ENCODE data around the gene TRMT61A. TPM values are rescaled to one million over a fixed set of nuclear protein-coding genes. Genes with fewer than 3 reads are reported as not detected.
A peak's percentile ranks its signal among the peaks of the same experiment; 100 is the strongest.
"Not testable (repeated sequence)": the region's sequence is repeated elsewhere in the genome, so short reads cannot be mapped to it uniquely, and the experiment has no call there.

The TRMT61A gene
- total RNA-seq, 2 experiments from 2014 or later = 7.8 to 9.2 TPM

- Mint-ChIP-seq H3K4me3 (peak within 1 kb of the TSS; percentile 40), H3K9me3 (no peaks in the 10 kb centered on the region), H3K4me1 (peaks cover 18% of the 10 kb centered on the region), H3K27me3 (peaks cover 18% of the 10 kb centered on the region), H3K27ac (no peak within 1 kb of the TSS), H3K36me3 (no peaks in the 10 kb centered on the region)
- no peak for DNase-seq
- no peak for ATAC-seq (ENCODE audit: low read depth)
- POLR2A ChIA-PET = no interaction called here
Measured at GRCh38 chr14:103522649-103523574, 6.1 kb upstream of the TRMT61A start, which contains the start of gene CKB. Gene CKB (minus strand): TSS chr14:103522830. CDS start chr14:103522493, 337 bp downstream.

DNA sequence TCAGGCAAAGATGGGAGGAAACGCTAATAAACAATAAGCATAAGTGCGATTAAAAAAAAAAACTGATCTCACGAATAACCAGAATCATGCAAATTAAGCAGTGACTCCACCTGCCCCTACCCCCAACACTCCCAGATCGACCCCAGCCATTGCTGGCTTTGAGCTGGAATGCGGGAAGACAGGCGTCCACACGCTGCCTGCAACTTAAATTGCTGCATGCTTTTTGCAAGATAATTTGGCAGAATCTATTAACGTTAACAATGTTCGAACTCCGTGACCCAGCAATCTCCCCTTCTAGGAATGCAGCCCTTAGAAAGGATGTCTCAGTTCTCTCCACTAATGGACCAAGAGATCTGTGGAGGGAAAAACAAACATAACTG is 5.4 kb upstream of the TRMT61A start:
- DNase-seq = no peak
- Mint-ChIP-seq H3K27me3 (peaks cover 18% of the 10 kb centered on the region), H3K27ac (no peak overlapping the region), H3K4me3 (no peak overlapping the region), H3K4me1 (peaks cover 21% of the 10 kb centered on the region), H3K36me3 (no peaks in the 10 kb centered on the region), H3K9me3 (no peaks in the 10 kb centered on the region)
- no peak for ATAC-seq (ENCODE audit: low read depth)
- POLR2A ChIA-PET = no interaction called here

DNA sequence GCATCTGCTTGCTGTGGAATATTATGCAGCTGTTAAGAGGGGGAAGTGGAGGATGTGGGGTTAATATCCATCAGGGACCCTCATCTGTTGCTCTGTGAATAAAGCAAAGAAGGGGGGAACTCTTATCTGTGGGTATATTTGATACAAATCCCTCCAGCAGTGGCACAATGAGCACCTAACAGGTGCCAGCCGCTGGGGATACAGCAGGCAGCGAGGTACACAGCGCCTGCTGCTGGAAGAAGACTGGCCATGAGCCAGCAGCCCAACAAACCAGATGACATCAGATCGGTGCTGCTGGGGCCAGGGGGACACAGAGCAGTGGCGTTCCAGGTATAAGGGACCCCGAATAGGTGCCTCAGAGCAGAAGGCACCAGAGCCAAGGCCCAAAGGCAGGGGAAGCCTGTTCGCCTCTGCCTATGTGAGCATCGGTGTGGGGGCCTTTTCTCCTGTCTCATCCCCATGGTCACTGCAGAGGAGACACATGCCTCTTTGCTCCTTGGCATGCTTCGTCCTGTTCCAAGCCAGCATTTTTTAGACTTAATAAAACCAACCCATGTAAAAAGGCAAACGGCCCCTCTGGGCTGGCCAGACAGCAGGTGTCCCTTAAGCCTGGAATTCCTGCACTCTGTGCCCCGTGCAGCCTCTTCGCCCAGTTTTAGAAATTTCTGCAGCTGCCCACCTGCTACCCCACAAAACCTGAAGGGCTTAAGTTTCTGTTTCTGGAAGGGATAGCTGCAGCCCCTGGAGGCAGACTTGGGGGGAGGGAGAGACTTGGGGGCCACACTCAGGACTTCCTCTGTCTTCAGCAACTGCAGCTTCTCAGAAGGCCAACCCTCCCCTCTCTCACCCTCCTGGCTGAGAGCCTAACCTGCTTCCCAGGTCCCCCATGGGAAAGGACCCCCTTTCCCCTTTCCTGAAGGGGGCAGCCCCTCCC is 4.7 kb upstream of the TRMT61A start:
- no peak for DNase-seq
- Mint-ChIP-seq H3K9me3 (no peaks in the 10 kb centered on the region), H3K27ac (no peak overlapping the region), H3K4me1 (peaks cover 18% of the 10 kb centered on the region), H3K27me3 (peaks cover 18% of the 10 kb centered on the region), H3K36me3 (no peaks in the 10 kb centered on the region), H3K4me3 (no peak overlapping the region)
- POLR2A ChIA-PET = no interaction called here
- ATAC-seq (ENCODE audit: low read depth) = no peak

- ATAC-seq (ENCODE audit: low read depth); H3K36me3 Mint-ChIP-seq; POLR2A ChIA-PET; H3K27ac Mint-ChIP-seq; DNase-seq; H3K4me3 Mint-ChIP-seq; H3K9me3 Mint-ChIP-seq: not testable (repeated sequence)
- Mint-ChIP-seq H3K4me1 (peaks cover 24% of the 10 kb centered on the region), H3K27me3 (peaks cover 18% of the 10 kb centered on the region)
Measured at GRCh38 chr14:103525430-103526246, 3.4 kb upstream of the TRMT61A start.

DNA sequence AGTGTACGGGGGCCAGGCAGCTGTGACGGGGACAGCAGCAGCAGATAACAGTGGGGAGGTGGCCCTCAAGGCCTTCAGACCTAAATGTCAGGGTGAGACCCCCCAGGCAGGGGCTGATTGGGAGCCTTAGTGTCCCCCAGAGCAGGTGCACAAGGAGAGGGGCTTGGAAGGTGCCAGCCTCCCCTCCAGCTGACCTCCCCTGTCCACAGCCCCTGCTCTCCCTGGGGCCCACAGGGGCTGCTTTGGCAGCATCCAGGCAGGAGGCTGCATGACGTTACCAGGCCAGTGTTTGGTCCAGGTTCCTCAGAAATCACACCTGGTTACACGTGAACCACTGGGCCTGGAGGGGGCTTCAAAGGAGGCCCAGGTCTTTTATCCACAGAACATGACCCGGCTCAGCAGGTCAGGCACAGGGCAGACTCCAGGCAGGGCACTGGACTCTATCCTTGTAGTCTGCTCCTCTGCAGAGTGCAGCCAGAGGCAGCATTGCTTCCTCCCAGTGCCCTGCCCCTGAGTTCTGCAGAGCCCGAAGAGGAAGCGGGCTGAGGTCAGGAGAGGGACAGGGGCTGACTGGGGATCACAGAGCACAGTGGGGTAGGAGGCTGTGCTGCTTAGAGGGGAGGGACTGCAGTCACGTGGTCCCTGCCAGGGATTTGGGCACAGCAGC is 2.6 kb upstream of the TRMT61A start:
- no peak for ATAC-seq (ENCODE audit: low read depth)
- Mint-ChIP-seq H3K27ac (no peak overlapping the region), H3K4me3 (no peak overlapping the region), H3K27me3 (peaks cover 18% of the 10 kb centered on the region), H3K36me3 (peaks cover 2% of the 10 kb centered on the region), H3K9me3 (no peaks in the 10 kb centered on the region), H3K4me1 (peaks cover 27% of the 10 kb centered on the region)
- no peak for DNase-seq
- POLR2A ChIA-PET = interaction anchor here (0.6 kb wide), 1 partner anchor 33 kb away, joined by 3 read pairs; no protein-coding TSS in a partner anchor

DNA sequence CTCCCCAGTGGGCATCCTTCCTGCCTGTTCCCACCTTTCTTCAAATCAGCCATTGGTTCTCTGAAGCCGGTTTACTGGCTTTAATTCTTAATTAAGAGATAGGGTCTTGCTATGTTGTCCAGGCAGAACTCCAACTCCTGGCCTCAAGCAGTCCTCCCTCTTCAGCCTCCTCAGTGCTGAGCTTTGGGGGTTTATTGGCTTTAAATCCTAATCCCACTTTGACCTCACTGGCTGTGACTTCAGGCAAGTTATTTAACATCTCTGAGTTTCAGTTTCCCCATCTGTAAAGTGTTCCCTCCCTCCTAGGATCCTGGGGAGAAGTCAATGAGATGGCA is 2.1 kb upstream of the TRMT61A start:
- peak overlapping the region; percentile 5 for H3K4me3 Mint-ChIP-seq
- peaks cover 27% of the 10 kb centered on the region for H3K4me1 Mint-ChIP-seq
- peaks cover 2% of the 10 kb centered on the region for H3K36me3 Mint-ChIP-seq
- peaks cover 18% of the 10 kb centered on the region for H3K27me3 Mint-ChIP-seq
- POLR2A ChIA-PET = interaction anchor here (0.6 kb wide), 1 partner anchor 33 kb away, joined by 3 read pairs; no protein-coding TSS in a partner anchor
- DNase-seq (no peak), ATAC-seq (ENCODE audit: low read depth) (no peak)
- peak overlapping the region; percentile 52 for H3K27ac Mint-ChIP-seq
- no peaks in the 10 kb centered on the region for H3K9me3 Mint-ChIP-seq

DNA sequence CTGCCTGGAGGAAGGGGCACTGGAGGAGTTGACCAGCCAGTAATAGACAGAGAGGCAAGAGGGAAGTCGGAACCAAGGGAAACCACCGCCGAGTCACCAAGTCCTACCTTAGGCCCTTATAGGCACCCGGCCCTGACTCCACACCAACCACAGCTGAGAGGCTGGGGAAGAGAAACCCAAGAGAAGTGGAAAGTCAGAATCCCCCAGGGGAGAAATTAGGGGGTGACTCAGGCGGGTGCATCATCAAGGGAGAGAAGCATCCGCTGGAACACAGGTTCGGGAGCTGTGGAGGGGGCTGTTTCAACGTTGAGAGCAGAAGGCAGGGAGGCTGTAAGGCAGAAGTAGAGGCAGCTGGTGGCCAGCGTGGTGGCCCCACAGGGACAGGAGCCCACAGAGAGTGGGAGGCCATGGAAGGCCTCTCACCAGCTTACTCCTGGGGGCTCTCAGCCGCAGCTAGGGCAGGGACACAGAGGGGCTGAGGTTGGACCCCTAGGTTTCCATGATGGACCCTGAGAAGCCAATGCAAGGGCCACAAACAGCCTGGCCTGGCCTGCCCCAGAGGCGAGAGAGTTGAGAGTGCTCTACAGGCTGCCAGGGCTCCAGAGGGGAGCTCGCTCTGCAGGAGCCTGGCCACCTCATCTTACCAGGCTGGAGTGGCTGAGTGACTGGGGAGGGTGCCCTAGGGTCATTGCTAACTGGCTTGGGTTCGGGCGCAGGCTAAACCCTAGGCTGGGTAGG is 1.4 kb upstream of the TRMT61A start:
- H3K4me3 Mint-ChIP-seq = peak overlapping the region; percentile 5
- peaks cover 27% of the 10 kb centered on the region for H3K4me1 Mint-ChIP-seq
- peaks cover 2% of the 10 kb centered on the region for H3K36me3 Mint-ChIP-seq
- ATAC-seq (ENCODE audit: low read depth) = no peak
- no peaks in the 10 kb centered on the region for H3K9me3 Mint-ChIP-seq
- no peak for DNase-seq
- POLR2A ChIA-PET = no interaction called here
- peak overlapping the region; percentile 52 for H3K27ac Mint-ChIP-seq
- H3K27me3 Mint-ChIP-seq = peaks cover 18% of the 10 kb centered on the region

GRCh38 chr14:103528146-103528586 is 830 bp upstream of the TRMT61A start:
- Mint-ChIP-seq H3K4me3 (peak overlapping the region; percentile 98), H3K27ac (peak overlapping the region; percentile 94), H3K27me3 (peaks cover 18% of the 10 kb centered on the region), H3K36me3 (peaks cover 2% of the 10 kb centered on the region), H3K4me1 (peaks cover 27% of the 10 kb centered on the region), H3K9me3 (no peaks in the 10 kb centered on the region)
- no peak for ATAC-seq (ENCODE audit: low read depth)
- DNase-seq = no peak
- POLR2A ChIA-PET = interaction anchor here (1.0 to 1.5 kb wide), 2 partner anchors 9 to 12 kb away, joined by 3 to 12 read pairs; no protein-coding TSS in a partner anchor

GRCh38 chr14:103529383-103530365 is 678 bp downstream of the TRMT61A start:
- H3K27me3 Mint-ChIP-seq = peaks cover 3% of the 10 kb centered on the region
- POLR2A ChIA-PET = interaction anchor here (1.0 to 1.5 kb wide), 3 partner anchors 10 to 549 kb away, joined by 3 to 12 read pairs (median 3); no protein-coding TSS in a partner anchor
- ATAC-seq (ENCODE audit: low read depth) (peak; percentile 3), DNase-seq (no peak)
- peaks cover 27% of the 10 kb centered on the region for H3K4me1 Mint-ChIP-seq
- H3K4me3 Mint-ChIP-seq = peak overlapping the region; percentile 98
- no peaks in the 10 kb centered on the region for H3K9me3 Mint-ChIP-seq
- peak overlapping the region; percentile 97 for H3K27ac Mint-ChIP-seq
- peaks cover 2% of the 10 kb centered on the region for H3K36me3 Mint-ChIP-seq

DNA sequence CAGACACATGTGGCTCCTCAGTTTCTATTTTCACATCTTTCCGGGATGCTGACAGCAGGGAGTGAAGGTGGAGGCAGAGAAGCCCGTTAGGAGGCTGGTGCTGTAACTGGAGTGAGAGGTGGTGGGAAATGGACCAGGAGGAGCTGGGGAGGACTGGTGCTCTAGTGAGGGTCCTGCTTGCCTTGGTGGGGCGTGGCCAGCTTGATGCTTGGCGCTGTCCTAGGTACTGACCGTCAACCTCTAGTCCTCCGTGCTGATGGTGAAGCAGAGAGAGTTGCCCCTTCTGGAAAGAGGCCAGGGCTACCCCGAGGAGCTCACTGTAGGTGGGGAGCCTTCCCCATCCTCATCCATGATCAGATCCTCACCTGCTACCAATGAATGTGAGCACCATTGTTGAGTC is 1.4 kb downstream of the TRMT61A start:
- no peaks in the 10 kb centered on the region for H3K27me3 Mint-ChIP-seq
- peak; percentile 55 for DNase-seq
- peak overlapping the region; percentile 98 for H3K4me3 Mint-ChIP-seq
- H3K9me3 Mint-ChIP-seq = no peaks in the 10 kb centered on the region
- H3K27ac Mint-ChIP-seq = peak overlapping the region; percentile 62
- POLR2A ChIA-PET = no interaction called here
- H3K36me3 Mint-ChIP-seq = peaks cover 2% of the 10 kb centered on the region
- ATAC-seq (ENCODE audit: low read depth) = no peak
- peaks cover 27% of the 10 kb centered on the region for H3K4me1 Mint-ChIP-seq

GRCh38 chr14:103530831-103531230 is 1.8 kb downstream of the TRMT61A start:
- ATAC-seq (ENCODE audit: low read depth) = no peak
- Mint-ChIP-seq H3K9me3 (no peaks in the 10 kb centered on the region), H3K27me3 (no peaks in the 10 kb centered on the region), H3K27ac (no peak overlapping the region), H3K36me3 (peaks cover 2% of the 10 kb centered on the region), H3K4me1 (peaks cover 27% of the 10 kb centered on the region), H3K4me3 (peak overlapping the region; percentile 98)
- no peak for DNase-seq
- POLR2A ChIA-PET = no interaction called here
